GM21723 (cell line): ENCODE results near the gene NIPAL1.

Experiments
- ATAC-seq: cut with Tn5 transposase; IDR thresholded peaks from one replicate; pipeline ENCODE4 v1.9.1; 2021; ENCODE audit warnings: mild to moderate bottlenecking, moderate library complexity; ENCODE audit not compliant: unreplicated experiment

Gene NIPAL1

GRCh38 chr4:48025005-48025404 lies 8.4 kb downstream of the NIPAL1 start:
- ATAC-seq, result no peak

- peak; percentile 85 for ATAC-seq
Observed at GRCh38 chr4:48027653-48028052, 11.1 kb downstream of the NIPAL1 start.

GRCh38 chr4:48028696-48029095 lies 12.1 kb downstream of the NIPAL1 start:
- ATAC-seq, result peak; percentile 60

GRCh38 chr4:48030470-48030869 lies 13.9 kb downstream of the NIPAL1 start:
- no peak for ATAC-seq

- no peak for ATAC-seq
Observed at GRCh38 chr4:48031802-48032525, 15.4 kb downstream of the NIPAL1 start.

GRCh38 chr4:48032721-48033120 lies 16.1 kb downstream of the NIPAL1 start:
- ATAC-seq, result no peak

- no peak for ATAC-seq
Observed at GRCh38 chr4:48033412-48033811, 16.8 kb downstream of the NIPAL1 start.

GRCh38 chr4:48033825-48034413 lies 17.3 kb downstream of the NIPAL1 start:
- peak; percentile 31 for ATAC-seq

GRCh38 chr4:48035952-48036351 lies 19.4 kb downstream of the NIPAL1 start:
- no peak for ATAC-seq

- ATAC-seq, result no peak
Observed at GRCh38 chr4:48037117-48037462, 20.5 kb downstream of the NIPAL1 start.

- no peak for ATAC-seq
Observed at GRCh38 chr4:48038666-48039065, 22.1 kb downstream of the NIPAL1 start.

- ATAC-seq, result no peak
Observed at GRCh38 chr4:48039561-48039960, 23.0 kb downstream of the NIPAL1 start.

GRCh38 chr4:48041535-48042137 lies 25.1 kb downstream of the NIPAL1 start:
- no peak for ATAC-seq

GRCh38 chr4:48042979-48043461 lies 26.4 kb downstream of the NIPAL1 start:
- ATAC-seq, result no peak

GRCh38 chr4:48043504-48043903 lies 26.9 kb downstream of the NIPAL1 start:
- no peak for ATAC-seq

- no peak for ATAC-seq
Observed at GRCh38 chr4:48044298-48044697, 27.7 kb downstream of the NIPAL1 start.

- no peak for ATAC-seq
Observed at GRCh38 chr4:48046059-48046458, 29.5 kb downstream of the NIPAL1 start.

- ATAC-seq, result peak; percentile 96
Observed at GRCh38 chr4:48047421-48047844, 30.9 kb downstream of the NIPAL1 start.

- no peak for ATAC-seq
Observed at GRCh38 chr4:48047896-48048295, 31.3 kb downstream of the NIPAL1 start.

GRCh38 chr4:48049483-48049882 lies 32.9 kb downstream of the NIPAL1 start:
- no peak for ATAC-seq

GRCh38 chr4:48051078-48051477 lies 34.5 kb downstream of the NIPAL1 start:
- no peak for ATAC-seq
